HG03342 (cell line): Measurements from ENCODE around the gene NDC80.
"Not testable (repeated sequence)": the region's sequence is repeated elsewhere in the genome, so short reads cannot be mapped to it uniquely, and the experiment has no call there.

Experiments used
- ATAC-seq: cut with Tn5 transposase; IDR thresholded peaks from one replicate; pipeline ENCODE4 v1.9.1; 2021; ENCODE audit warnings: mild to moderate bottlenecking, moderate library complexity; ENCODE audit not compliant: unreplicated experiment

The NDC80 gene

DNA sequence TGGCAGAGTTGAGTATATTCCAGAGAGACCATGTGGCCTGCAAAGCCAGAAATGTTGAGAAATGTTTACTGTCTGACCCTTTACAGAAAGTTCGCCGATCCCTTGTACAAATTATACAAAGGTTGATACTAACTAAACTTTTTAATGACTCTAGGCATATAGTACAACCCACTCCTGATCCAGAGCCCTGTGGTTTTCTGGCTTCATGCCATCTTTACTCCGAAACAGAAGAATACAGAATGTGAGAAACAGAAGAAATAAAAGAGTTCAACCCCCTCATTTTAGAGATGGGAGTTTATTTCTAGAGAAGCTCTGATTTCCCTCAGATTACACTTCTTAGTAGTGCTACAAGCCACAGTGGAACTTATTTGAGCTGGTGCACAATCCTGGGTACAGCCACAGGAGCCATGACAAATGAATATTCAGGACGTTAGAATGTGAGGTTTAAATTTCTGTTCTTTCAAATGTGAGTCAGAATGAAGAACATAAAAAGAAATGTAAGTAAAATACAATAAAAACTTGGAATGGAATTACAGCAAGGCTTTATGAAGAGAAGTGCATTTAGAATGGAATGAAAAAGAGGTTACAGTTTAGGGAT, 46.1 kb downstream of the NDC80 start:
- no peak for ATAC-seq

DNA sequence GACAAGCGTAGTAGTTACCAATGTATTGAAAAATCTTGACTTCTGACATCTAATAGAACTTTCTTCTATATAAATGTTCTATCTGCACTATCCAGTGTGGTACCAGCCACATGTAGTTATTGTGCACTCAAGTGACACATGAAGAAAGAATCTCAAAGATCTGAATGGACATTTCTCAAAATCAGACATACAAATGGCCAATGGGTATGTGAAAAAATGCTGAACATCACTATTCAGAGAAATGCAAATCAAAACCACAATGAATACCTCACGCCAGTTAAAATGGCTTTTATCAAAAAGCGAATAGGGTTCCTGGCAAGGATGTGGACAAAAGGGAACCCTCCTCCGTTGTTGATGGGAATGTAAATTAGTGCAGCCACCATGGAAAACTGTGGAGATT, 46.7 kb downstream of the NDC80 start:
- ATAC-seq = no peak

DNA sequence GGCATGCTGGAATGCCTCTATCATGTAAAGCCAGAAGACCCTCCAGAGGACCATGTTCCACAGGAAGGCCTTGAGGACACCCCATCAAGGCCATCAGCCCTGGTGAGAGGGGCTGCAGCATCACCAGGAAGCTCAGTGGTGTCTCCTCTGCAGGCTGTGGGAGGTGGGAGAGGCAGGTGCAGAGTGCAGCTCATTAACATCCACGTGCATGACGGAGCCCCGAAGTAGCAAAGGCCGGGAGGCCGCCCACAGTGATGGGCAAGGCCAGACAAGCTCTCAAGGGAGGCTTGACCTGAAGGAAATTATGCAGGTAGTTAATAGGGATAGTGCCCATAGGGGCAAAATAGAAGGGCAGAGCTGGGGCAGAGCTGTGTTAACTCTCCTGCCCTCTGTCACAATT, 53.9 kb downstream of the NDC80 start:
- no peak for ATAC-seq

DNA sequence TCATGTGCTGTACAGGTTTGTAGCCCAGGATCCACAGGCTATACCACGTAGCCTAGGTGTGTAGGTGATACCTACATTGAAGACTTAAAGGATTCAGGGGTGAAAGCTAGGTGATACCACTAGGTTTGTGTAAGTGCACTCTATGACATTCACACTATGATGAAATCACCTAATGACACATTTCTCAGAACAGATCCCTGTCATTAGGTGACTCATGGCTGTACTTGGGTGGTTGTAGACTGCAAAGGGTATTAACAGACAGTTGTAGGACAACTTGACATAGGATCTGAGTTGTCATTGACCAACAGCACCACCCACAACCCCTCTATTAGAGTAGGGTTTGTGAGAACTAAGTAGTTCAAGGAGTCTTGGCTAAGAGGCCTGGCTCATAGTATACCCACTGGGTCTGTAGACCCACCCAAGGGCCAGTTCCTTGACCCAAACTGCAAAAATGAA, 56.5 kb downstream of the NDC80 start:
- ATAC-seq = no peak

DNA sequence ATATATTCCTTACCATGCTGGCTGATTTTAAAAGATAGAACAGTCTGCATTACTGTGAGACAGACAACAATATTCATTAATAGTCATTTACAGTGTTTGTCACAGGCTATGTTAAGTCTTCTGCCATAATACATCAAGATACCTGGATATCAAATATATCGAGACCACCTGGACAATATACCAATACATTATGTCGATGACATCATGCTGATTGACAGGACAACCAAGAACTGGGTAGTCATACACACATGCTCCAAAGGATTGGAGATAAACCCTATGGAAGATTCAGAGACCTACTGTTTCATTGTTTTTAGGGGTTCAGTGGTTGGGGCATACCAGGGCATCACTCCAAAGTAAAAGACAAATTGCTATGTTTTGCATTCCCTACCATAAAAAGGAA, 57.6 kb downstream of the NDC80 start:
- no peak for ATAC-seq

DNA sequence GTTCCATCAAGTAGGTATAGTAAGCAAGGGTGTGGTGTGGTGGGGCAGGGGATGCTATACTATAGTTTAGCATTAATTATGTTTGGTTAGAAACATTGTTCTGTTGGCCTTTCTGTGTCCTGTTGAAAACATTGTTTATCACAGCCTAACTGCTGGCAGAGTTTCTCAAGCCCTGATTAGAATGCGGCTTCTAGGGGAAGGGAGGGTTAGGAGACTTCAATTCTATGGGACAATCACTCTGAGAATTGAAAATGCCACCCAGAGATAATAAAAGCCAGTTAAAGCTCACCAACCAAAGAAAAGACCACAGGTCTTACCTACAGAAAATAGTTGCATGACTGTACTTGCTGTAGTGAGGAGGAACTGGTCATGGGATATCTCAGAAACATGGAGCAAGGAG, 64.2 kb downstream of the NDC80 start:
- no peak for ATAC-seq

DNA sequence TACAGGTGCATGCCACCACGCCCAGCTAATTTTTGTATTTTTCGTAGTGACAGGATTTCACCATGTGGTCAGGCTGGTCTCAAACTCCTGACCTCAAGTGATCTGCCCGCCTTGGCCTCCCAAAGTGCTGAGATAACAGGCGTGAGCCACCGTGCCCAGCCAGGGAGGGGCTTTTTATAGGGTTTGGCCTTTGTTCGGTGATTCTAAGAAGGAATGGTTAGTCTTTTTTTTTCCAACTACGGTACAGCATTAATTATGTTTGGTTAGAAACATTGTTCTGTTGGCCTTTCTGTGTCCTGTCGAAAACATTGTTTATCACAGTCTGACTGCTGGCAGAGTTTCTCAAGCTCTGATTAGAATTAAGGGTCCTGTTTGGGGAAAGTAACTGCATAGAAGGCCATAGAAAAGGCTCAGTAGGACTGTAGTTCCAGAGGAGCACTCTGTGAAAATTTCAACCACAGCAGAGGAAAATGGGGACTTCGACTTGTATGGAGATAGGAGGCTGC, 64.8 kb downstream of the NDC80 start:
- peak; percentile 24 for ATAC-seq

DNA sequence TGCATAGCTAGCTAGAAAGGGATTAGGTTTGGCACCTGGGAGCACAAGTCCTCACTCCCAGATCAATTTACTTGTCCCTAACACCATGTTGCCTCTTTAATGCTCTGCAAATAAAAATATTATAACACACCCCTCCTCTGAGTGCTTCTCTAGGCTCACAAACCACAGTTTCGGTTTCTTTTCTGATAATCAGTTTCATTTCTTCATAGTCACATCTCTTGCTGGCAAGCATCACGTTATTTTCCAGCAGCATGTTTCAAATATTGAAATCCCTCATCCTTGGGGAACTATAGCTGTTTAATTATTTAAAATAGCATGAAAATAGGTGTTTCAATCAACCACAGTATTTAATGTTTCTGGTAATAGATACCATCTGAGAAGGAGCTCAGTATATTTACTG, 70.3 kb downstream of the NDC80 start:
- ATAC-seq = peak; percentile 71

DNA sequence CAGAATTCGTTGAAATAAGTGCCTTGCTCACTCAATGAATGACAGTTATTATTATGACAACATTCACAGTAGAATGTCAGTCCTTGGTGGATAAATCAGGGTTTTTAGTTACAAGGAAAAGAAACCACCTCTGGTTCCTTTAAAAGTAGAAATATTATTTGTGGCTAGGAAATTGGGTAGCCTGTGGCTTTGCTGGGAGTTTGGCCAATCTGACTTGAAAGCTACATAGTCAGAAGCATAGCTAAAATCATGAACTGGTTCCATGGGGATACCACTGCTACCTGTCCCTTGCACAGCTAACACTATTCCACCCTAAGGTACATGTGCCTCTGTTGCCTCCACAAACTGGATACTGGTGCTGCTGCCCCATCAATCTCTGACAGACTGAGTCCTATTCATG, 71.4 kb downstream of the NDC80 start:
- ATAC-seq = no peak

DNA sequence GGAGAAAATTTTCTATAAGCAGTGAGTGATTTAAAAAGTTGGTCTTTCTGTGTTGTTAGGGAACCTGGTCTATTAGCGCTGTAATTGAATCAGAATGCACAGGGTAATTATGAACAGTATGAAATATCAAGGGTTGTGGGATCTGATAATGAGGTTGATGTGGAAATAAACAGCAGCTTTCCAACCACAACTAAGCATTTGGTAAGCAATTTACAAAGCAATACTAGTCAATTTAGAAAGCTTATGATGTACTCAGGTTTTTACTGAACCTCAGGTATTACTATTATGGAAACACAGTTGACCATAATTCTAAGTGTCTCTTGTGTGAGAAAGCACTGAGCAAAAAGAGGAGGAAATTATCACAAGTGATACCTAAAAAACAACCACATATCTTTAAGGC, 73.2 kb downstream of the NDC80 start:
- no peak for ATAC-seq

DNA sequence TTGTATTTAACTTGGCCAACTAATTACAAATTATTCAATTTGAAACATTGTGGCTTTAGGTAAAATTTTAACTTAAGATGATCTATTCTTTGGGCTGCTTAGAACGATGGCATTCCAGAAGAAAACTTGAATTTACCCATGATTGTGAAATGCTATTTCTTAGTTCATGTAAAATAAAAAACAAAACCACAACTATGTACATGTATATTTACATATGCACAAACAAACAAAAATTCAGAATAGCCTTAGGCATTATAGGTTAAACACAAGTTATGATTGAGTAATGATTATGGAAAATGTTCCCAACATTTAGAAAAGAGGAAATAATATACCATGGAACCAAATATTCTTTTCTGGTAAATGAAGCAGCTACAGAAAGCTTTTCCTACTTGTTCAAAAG, 80.6 kb downstream of the NDC80 start:
- ATAC-seq = no peak

DNA sequence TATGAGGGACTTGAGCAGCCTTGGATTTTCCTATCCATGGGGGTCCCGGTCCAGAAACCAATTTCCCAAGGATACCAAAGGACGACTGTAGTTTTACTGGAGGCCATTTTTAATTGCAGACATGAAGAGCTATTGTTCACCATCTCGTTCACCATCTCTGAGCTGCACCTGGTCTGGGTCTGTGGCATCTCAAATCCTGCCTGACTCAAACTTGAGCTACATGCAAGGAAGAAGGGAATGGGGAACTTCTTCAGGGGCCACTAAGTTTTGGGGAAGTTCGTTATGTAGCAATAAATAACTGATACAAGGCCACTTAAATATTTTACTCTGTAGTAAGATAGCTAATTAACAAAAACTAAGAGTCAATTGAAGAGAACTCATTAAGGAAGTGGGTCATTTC, 82.1 kb downstream of the NDC80 start:
- no peak for ATAC-seq

DNA sequence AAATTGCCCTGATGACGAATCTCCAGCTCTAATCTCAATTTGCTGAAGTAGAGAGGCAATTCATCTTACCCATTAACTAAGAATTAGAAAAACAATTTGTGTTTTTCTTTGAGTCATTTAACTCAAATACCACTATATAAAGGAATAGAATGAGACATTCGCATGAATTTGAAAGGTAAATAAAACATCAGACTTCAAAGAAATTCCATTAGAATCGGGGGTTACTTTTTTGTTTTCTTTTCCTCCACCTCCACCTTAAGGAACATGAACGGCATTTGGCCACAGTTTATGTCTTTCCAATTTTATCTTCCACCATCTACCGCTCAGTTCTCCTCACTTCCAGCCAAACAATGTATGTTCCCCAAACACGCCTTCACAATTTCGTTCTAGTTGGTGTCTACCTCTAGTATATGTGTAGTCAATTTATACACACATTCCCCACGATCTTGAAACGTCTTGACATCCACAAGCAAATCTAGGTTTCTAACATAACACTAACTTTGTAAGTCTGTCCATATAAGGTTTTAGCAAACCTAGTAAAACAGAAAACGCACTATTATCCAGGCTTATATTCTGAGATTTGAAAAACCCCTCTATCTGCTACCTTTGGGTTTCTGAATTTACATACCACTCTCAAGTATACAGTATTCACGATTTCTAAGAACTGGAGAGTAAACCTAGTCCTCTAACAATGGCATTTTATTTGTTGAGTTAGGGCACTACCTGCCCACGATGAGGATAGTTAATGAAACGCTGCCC, 83.0 kb downstream of the NDC80 start:
- no peak for ATAC-seq

DNA sequence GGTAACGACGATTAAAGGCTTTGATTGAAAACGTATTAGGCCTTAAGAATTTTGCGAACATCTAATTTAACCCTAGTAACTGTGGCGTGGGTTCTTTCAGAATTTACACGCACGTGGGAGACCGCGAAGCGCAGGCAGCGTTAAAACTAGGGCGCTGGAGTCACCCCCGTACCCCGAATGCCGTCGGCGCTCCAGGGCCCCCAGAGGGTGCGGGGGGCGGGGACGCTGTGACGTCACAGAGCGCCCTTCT, 83.5 kb downstream of the NDC80 start:
- peak; percentile 32 for ATAC-seq

DNA sequence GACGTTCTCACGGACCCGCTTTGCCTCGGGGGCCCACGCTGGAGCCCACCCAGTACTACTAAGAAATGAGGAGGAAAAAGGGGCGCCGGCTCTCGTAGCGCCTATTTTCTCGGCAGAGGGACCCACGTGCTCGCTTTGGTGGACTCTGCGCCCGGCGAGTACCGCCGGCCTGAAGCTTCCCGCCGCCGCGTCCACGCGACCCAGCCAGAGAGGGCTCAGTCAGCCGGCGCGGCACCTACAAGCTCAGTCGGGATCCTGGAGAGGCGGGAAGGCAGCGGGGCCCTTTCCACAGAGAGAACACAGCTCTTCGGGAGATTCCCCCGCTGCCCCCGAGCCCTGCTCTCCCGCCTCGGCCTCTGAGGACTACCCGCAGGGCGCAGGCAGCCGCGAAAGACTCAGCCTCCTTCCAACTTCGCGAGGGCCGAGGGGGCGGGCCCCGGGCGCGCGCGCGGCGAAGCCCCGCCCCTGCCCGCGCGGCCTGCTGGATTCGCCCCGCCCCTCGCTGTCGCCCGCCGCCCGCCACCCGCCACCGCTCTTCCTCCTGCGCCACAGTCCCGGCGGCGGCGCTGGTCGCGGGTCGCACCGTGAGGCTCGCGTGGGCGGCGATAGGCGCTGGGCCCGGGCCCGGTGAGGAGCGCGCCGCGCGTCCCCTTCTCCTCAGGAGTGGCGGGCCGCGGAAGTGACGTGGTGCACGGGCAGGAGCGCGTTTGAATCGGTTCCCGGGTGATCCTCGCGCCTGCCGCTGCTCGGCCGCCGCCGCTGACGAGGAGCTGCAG, 84.0 kb downstream of the NDC80 start, which contains the start of gene SMCHD1:
Gene SMCHD1 (plus strand): TSS at position 549 of the 776 bp plus-strand sequence. CDS start 350 bp downstream, outside the sequence.
- peak; percentile 67 for ATAC-seq

DNA sequence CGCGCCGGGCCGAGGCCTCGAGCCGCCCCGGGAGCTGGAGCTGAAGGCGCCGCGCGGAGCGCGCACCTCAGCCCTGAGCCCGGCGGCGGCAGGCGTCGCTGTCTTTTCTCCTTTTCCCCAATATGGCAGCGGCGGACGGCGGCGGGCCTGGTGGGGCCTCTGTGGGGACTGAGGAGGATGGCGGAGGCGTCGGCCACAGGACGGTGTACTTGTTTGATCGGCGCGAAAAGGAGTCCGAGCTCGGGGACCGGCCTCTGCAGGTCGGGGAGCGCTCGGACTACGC, 84.5 kb downstream of the NDC80 start:
- ATAC-seq = peak; percentile 24

DNA sequence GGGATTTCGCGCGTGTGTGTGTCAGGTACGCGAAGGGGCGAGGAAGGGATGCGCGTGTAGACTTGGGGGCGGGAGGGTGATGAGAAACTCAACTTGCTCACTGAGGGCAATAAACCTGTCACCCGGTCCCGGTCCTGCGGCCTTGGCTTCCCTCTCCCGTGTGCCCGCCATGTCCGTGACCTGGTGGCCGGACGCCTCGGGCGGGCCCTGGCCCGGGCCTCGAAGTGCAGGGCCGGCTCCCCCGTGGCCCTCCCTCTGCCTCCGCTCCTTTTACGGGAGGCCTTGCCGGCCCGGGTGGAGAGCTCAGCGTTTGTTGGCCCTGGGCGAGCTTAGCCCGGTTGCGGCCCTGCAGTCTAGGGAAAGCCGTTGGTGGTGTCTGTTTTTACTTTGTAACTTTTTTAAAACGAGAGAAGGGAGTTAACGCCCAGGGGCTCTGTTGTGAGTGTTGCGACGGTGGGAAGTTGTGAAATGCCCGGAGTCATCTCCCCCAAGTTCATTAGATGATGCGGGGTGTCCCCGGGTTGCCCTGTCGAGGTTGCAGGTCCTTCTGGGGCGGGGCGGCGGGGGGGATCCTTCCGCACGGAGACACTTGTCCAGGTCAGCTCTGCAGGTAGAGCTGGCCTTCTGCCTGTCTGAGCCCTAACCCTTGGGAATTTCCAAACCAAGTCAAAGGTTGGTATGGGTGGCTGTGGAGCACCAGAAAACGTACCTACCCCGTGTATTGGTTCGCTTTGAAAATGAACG, 85.1 kb downstream of the NDC80 start:
- ATAC-seq = peak; percentile 2

DNA sequence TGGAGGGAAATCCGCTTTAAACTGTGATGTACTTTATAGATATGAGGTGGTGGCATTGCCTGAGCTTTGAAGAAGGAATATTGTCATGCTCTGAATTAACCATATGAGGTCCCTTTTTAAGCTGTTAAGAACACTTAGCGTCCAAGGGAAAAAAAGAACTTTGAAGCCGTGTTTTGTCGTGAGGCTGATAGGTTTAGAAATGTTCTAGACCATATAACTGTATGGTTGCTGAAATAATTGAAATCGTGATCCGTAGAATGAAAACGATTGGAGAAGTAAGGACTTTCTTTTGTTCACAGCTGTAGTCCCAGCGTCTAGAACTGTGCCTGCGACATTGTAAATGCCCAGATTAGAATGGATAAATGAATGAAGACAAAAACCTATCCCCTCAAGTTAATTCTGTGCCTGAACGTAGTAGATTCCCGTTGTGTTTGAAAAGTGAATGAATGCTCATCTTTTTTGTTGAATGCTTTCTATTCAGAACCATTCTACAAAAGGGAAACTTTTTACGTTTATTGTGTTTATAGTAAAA, 85.7 kb downstream of the NDC80 start:
- ATAC-seq = no peak

DNA sequence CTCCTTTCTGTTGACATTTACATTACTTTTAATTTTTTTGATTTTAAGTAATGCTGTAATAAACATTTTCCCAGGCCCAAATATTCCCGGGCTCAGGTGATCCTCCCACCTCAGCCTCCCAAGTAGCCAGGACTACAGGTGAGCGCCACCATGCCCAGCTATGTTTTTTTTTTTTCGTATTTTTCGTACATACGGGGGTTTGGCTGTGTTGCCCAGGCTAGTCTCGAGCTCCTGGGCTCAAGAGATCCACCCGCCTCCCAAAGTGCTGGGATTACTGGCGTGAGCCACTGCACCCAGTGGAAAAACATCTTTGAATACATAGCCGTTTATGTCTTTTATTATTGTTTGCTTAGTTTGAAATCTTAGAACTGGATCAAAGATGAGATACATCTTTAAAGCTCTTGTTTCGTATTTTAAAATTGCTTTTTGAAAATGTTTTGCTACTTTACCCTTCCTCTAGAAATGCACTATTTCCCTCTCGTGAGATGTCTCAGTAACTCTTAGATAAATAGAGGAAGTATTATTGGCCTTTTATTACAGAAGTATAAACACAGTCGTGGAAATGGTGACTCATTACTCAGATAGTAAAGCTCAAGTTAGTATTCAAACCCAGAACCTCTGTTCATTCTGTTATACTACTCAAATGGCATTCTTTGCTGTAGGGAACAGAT, 86.6 kb downstream of the NDC80 start:
- no peak for ATAC-seq

DNA sequence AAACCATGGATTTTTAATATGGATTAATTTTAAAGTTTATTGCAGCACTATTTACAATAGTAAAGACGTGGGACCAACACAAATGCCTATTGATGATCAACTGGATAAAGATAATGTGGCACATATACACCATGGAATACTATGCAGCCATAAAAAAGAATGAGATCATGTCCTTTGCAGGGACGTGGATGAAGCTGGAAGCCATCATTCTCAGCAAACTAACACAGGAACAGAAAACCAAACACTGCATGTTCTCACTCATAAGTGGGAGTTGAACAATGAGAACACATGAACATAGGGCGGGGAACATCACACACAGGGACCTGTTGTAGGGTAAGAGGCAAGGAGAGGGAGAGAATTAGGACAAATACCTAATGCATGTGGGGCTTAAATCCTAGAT, 89.5 kb downstream of the NDC80 start:
- not testable (repeated sequence) for ATAC-seq

DNA sequence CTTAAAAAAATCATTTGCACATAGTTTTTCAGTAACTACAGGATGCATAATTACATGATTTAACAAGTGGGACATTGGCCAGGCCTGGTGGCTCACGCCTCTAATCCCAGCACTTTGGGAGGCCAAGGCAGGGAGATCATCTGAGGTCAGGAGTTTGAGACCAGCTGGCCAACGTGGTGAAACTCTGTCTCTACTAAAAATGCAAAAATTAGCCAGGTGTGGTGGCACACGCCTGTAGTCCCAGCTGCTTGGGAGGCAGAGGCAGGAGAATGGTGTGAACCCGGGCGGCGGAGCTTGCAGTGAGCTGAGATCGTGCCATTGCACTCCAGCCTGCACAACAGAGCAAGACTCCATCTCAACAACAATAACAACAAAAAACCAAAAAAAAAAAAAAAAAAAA, 90.9 kb downstream of the NDC80 start:
- not testable (repeated sequence) for ATAC-seq
